HUES6 (cell line): ENCODE measurements around the gene HYDIN.
"Not testable (repeated sequence)": the region's sequence is repeated elsewhere in the genome, so short reads cannot be mapped to it uniquely, and the experiment has no call there.

ENCODE experiments used
- H3K27ac ChIP-seq: 2 replicates; pipeline ENCODE4 v1.7.0; 2013; ENCODE audit warnings: low read depth, mild to moderate bottlenecking, low read length, inconsistent platforms
- H3K27me3 ChIP-seq: 2 replicates; pipeline ENCODE4 v1.6.1; 2013; ENCODE audit warnings: low read length; ENCODE audit not compliant: control insufficient read depth, insufficient read depth
- H3K36me3 ChIP-seq: 2 replicates; pipeline ENCODE4 v1.6.1; 2013; ENCODE audit warnings: low read length; ENCODE audit not compliant: control insufficient read depth, insufficient read depth
- H3K4me1 ChIP-seq: 2 replicates; pipeline ENCODE4 v1.6.1; 2013; ENCODE audit warnings: low read length; ENCODE audit not compliant: control insufficient read depth, insufficient read depth
- H3K4me3 ChIP-seq: 2 replicates; pipeline ENCODE4 v1.5.1; 2013; ENCODE audit warnings: low read depth, low read length
- H3K9ac ChIP-seq: one replicate; pipeline ENCODE4 v1.6.1; 2013; ENCODE audit warnings: mild to moderate bottlenecking, low read length
- H3K9me3 ChIP-seq: 2 replicates; pipeline ENCODE4 v1.6.1; 2013; ENCODE audit warnings: low read depth, low read length; ENCODE audit not compliant: control insufficient read depth, insufficient read depth

The HYDIN gene

DNA sequence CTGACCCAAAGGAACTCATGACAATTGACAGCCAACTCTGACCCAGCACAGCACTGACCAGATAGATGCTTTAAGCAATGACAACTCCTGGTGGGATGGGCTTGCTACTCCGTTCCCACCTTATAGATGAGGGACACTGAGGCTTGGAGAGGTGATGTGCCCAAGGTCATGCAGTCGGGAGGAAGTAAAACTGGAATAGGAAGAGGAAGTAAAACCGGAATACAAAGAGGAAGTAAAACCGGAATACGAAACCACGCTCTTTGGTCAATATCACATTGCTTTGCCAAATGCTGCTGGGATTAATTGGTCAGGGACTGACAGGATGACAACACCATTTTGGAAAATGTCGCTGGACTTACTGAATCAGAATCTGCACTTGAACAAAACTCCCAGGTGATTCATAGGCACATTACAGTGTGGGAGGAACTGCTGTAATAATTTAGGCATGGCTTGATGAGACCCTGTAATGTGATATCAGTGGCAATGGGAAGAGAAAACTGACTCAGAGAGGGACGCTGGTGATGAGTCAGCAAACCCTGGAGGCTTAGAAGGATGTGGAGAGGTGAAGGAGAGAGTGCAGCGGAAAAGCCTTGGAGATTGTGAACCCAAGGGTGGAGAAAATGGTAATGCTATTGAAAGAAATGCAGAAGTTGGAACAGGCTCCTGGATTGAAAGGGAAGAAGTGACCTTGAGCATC is 243.4 kb downstream of the HYDIN start:
- not testable (repeated sequence) for H3K9me3 ChIP-seq, H3K36me3 ChIP-seq, H3K4me1 ChIP-seq, H3K27me3 ChIP-seq, H3K9ac ChIP-seq, H3K27ac ChIP-seq, H3K4me3 ChIP-seq

DNA sequence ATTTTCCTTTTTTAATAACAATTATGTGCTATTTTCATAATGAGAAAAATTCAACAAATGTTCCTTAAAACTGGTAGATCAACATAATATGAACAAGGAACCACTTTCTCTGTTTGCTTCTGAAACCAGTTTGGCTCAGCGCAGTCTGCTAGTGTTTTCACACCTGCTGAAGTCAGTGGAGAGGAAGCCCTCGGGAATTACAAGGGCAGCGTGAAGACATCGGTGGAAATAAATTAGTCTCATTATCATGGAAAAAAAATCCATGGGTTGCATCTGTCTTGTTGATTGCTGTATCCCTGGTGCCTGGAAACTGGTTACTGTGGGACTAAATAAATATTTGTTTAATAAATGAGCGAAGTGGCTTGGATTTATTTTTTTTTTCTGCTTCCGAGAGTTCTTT is 245.8 kb downstream of the HYDIN start:
- H3K9ac ChIP-seq, H3K9me3 ChIP-seq, H3K27ac ChIP-seq: not testable (repeated sequence)

DNA sequence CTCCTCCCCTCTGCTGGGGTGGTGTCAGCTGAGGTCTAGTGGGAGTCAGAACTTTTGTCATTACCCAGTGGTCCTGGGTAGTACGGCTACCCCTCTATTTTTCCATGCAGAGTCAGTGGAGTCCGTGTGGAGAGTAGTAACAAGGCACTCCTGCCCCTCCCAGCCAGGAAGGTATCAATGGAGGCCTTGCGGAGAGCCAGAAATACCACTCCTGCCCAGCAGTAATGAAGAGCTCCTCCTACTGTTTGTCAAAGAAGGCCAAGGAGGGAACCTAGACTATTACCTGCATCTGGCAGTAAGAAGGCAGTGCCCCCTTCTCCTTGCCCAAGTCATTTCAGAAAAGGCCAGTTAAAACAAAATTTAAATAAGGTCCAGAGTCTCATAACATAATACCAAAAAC is 262.2 kb downstream of the HYDIN start:
- H3K9me3 ChIP-seq, H3K27me3 ChIP-seq, H3K9ac ChIP-seq, H3K27ac ChIP-seq, H3K4me1 ChIP-seq, H3K4me3 ChIP-seq, H3K36me3 ChIP-seq: not testable (repeated sequence)

More for the DNA sequence above, 245.8 kb downstream of the HYDIN start:
- not testable (repeated sequence) for H3K36me3 ChIP-seq, H3K4me1 ChIP-seq, H3K27me3 ChIP-seq, H3K4me3 ChIP-seq

GRCh38 chr16:70960169-70960568 is 270.4 kb downstream of the HYDIN start:
- not testable (repeated sequence) for H3K9ac ChIP-seq, H3K4me1 ChIP-seq, H3K9me3 ChIP-seq, H3K27ac ChIP-seq, H3K36me3 ChIP-seq, H3K27me3 ChIP-seq, H3K4me3 ChIP-seq

DNA sequence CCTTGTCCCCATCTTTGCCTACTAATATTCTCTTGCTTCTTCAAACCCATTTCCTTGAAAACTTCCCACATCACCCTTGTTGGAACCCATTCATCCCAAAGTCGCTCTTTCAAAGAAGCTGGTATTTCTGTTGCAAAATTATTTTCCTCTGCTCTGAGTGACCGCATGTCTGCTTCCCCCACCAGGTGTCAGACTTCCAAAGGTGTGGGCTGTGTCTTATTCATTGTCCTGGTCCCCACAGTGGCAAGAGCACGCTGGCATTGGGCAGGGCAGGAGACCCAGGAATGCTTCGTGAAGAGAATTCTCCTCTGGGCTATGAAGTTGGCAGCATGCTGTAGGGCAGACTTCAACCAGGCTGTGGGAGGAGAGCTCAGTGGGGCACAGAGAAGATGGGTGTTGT is 275.6 kb downstream of the HYDIN start:
- H3K4me1 ChIP-seq, H3K27ac ChIP-seq, H3K9me3 ChIP-seq, H3K9ac ChIP-seq, H3K36me3 ChIP-seq, H3K4me3 ChIP-seq, H3K27me3 ChIP-seq: not testable (repeated sequence)

DNA sequence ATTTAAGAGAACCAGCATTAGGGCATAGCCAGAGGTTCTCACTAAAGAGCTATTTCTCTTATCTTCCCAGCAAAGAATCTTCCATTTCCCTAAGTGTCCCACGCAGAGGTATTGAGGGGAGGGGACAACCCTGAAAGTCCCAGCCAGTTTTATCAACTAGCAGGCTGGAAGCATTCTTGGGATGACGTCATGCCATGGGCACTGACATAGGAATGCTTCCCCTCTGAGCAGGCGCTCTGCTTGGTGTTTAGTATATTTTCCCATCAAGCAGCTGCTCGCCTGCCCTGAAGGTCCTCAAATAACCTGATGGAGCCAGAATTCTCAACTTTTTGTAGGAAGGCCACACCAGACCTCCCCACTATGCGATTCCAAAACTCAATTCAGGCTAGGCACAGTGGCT is 276.7 kb downstream of the HYDIN start:
- not testable (repeated sequence) for H3K27ac ChIP-seq, H3K9ac ChIP-seq, H3K4me1 ChIP-seq, H3K9me3 ChIP-seq, H3K4me3 ChIP-seq, H3K27me3 ChIP-seq, H3K36me3 ChIP-seq

DNA sequence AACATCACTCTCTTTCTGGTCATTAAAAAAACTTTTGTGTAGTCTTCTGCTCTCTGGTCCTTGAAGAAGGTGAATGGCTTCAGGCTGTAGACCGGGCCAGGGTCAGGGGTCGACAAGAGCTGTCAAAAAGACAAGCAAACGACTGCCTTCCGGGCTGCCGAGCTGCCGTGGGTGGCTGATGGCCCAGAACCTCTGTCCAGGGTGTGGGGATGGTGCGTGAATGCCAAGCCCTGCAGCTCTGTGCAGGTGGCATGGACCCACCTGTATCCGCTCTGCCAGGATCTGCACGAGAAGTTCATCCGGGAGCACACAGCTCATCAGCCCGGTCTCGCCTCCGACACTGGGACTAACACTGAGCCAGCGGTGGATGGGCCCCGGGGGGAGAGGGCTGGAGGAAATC is 287.0 kb downstream of the HYDIN start:
- not testable (repeated sequence) for H3K4me3 ChIP-seq, H3K4me1 ChIP-seq, H3K9me3 ChIP-seq, H3K27ac ChIP-seq, H3K9ac ChIP-seq, H3K36me3 ChIP-seq, H3K27me3 ChIP-seq

GRCh38 chr16:70939690-70940359 is 290.7 kb downstream of the HYDIN start:
- H3K4me1 ChIP-seq, H3K36me3 ChIP-seq, H3K27me3 ChIP-seq, H3K4me3 ChIP-seq, H3K9me3 ChIP-seq, H3K9ac ChIP-seq, H3K27ac ChIP-seq: not testable (repeated sequence)

GRCh38 chr16:70936781-70937525 is 293.6 kb downstream of the HYDIN start:
- H3K4me1 ChIP-seq, H3K36me3 ChIP-seq: not testable (repeated sequence)

DNA sequence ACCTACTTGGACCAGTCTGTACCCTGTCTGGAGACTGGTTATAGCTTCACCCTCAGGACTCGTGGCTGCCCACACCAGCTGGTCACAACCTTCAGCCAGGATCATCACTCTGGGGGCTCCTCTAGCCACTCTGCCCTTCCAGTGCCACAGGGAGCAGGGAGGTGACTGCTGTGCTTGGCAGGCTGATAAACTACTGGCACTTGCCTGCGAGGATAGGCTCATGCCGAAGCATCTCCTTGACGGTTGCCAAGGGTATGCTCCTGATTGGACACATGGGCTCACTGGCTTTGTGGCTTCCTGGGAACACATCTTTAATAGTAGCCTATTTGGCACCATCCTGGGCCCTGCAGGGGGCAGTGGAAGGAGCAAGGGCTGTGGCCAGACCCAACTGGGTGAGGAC is 295.2 kb downstream of the HYDIN start:
- H3K4me1 ChIP-seq, H3K9ac ChIP-seq, H3K9me3 ChIP-seq, H3K27me3 ChIP-seq, H3K36me3 ChIP-seq, H3K4me3 ChIP-seq, H3K27ac ChIP-seq: not testable (repeated sequence)

More at GRCh38 chr16:70936781-70937525, 293.6 kb downstream of the HYDIN start:
- not testable (repeated sequence) for H3K4me3 ChIP-seq, H3K9ac ChIP-seq, H3K27me3 ChIP-seq, H3K27ac ChIP-seq, H3K9me3 ChIP-seq

DNA sequence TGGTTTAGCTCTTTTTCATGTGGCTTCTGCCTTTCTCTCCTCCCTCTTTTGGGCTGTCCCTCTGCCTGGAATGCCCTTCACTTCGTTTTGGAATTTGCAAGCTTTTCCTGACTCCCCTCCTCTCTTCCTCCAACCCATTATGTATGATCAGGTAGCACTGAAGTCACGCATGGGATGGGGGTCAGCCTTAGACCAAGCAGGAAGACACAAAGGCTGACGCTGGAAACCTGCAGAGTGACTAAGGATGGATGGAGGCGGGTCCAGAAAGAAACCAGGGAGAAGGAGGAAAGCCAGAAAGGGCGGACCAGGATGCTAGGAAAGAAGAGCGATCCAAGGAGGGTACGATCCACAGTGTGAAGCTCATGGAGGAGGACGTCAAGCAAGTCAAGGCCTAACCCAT is 296.8 kb downstream of the HYDIN start:
- H3K27me3 ChIP-seq, H3K4me1 ChIP-seq, H3K27ac ChIP-seq, H3K4me3 ChIP-seq, H3K36me3 ChIP-seq, H3K9ac ChIP-seq, H3K9me3 ChIP-seq: not testable (repeated sequence)
